GM19463 (cell line): Measurements from ENCODE around the gene WDR83.
"Not testable (repeated sequence)": the region's sequence is repeated elsewhere in the genome, so short reads cannot be mapped to it uniquely, and the experiment has no call there.

Experiments
- ATAC-seq: cut with Tn5 transposase; IDR thresholded peaks from one replicate; pipeline ENCODE4 v1.9.1; 2021; ENCODE audit warnings: mild to moderate bottlenecking, moderate library complexity; ENCODE audit not compliant: unreplicated experiment

Gene WDR83

GRCh38 chr19:12681074-12681987, 14.7 kb downstream of the WDR83 start, which contains the start of gene DHPS:
TSS of gene DHPS (minus strand) at chr19:12681880. CDS start at chr19:12681766, 114 bp downstream.
- ATAC-seq: peak; percentile 68

DNA sequence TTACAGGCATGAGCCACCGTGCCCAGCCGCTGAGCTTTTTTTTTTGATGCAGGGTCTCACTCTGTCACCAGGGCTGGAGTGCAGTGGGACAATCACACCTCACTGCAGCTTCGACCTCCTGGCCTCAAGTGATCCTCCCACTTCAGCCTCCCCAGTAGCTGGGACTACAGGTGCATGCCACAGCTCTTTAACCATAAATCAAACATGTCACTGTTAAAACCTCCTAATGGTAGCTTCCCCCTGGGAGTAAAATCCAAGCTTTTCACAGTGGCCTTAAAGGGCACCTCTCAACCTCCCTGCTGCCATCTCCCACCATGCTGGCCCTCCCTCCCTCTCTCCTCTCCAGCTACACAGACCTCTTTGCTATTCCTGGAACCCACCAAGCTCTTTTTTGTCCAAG, 19.2 kb downstream of the WDR83 start:
- ATAC-seq: no peak

DNA sequence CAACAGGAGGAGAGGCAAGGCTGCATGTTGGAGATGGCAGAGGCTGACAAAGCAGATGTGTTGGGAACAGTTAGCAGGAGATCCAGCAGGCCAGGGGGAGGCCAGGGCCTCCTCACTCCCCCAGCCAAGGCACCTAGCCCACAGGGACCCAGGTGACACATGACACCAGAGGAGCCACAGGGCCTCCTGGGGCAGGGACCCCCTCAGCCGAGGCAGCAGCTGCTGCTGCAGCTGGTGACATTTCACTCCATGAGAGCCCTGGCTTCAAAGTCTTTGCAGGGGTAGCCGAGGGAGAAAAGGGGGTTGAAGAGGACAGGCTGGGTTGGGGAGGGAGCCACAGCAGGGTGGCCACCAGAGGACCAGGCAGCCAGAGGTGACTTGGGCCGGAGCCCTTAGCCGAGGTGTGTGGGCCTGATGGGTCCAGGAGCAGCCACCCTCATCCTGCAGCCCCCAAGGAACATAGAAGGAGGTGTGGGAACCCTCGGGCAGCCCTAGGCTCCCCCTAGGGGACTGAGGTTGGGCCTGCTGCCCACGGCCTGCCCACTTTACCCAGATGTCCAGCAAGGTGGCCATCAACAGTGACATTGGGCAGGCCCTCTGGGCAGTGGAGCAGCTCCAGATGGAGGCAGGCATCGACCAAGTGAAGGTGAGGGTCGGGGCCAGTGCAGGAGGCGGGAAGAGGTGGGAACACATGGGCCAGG, 21.0 kb downstream of the WDR83 start, which contains the start of gene GNG14:
Gene GNG14 (plus strand): TSS at position 503 of the 701 bp plus-strand sequence. CDS start 51 bp downstream, at position 554.
- no peak for ATAC-seq

GRCh38 chr19:12689012-12689411, 22.4 kb downstream of the WDR83 start:
- ATAC-seq: no peak

- no peak for ATAC-seq
Observed at GRCh38 chr19:12689581-12690216, 23.1 kb downstream of the WDR83 start.

DNA sequence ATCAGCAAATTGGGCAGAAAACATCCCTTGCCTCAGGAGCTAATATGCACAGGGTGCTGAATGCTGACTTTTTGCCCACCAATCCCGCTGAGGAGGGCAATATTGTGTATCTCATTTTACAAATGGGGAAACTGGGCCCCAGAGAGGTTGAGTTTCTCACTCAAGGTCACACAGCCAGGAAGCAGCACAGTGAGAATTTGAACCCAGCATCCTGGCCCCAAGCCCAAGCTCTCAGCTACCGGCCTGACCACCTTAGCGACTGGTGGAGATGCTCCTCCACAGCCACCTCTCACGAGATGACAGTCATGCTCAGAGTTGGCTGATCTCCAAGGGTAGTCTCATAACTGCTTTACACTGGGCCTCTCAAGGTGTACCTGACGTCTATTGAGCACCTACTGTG, 26.4 kb downstream of the WDR83 start:
- no peak for ATAC-seq

DNA sequence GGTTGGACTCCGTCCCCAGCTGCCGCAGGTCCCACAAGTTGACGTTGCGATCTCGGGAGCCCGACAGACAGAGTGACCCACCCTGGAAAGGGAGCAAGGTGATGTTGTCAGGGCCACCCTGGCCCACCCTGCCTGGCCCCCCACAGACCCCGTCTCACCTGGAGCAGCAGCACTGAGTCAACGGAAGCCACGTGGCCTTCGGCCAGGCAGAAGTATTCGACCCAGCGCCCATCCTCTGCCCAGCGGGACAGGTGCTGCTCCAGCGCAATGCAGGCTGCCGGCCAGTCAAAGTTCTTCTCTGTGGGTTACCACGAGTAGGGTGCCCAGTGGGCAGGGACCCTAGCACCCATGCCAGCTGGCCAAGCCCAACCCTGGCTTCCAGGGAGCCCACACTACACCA, 28.0 kb downstream of the WDR83 start:
- no peak for ATAC-seq

DNA sequence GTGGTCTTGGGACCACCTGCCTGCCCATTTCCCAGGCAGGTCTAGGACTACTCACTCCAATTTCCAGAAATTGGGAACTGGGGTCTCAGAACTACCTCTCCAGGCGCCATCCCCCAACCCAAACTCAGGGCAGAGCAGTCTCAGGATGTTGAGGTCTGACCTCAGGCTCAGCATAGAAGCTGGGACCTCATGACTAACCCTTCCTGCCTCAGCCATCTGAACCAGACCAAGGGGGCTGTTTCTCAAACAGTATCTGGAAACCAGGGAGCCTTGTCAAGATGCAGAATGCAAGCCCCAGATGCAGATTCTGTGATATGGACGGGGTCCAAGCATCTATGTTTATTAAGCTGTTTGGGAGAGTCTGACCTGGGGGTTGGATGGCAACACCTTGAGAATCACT, 28.5 kb downstream of the WDR83 start:
- ATAC-seq: no peak

- ATAC-seq: no peak
Observed at GRCh38 chr19:12695514-12695913, 28.9 kb downstream of the WDR83 start.

- ATAC-seq: no peak
Observed at GRCh38 chr19:12695997-12696365, 29.4 kb downstream of the WDR83 start.

- no peak for ATAC-seq
Observed at GRCh38 chr19:12696366-12697335, 30.0 kb downstream of the WDR83 start, which contains the start of gene FBXW9. TSS of gene FBXW9 (minus strand) at chr19:12696631. CDS start at chr19:12696581, 50 bp downstream.

DNA sequence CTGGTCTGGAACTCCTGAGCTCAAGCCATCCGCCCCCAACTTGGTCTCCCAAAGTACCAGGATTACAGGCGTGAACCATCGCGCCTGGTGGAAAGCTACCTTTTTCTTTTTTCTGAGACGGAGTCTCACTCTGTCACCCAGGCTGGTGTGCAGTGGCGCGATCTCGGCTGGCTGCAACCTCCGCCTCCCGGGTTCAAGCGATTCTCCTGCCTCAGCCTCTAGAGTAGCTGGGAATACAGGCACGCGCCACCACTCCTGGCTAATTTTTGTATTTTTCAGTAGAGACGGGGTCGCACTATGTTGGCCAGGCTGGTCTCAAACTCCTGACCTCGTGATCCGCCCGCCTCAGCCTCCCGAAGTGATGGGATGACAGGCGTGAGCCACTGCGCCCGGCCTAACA, 30.8 kb downstream of the WDR83 start:
- ATAC-seq: not testable (repeated sequence)

DNA sequence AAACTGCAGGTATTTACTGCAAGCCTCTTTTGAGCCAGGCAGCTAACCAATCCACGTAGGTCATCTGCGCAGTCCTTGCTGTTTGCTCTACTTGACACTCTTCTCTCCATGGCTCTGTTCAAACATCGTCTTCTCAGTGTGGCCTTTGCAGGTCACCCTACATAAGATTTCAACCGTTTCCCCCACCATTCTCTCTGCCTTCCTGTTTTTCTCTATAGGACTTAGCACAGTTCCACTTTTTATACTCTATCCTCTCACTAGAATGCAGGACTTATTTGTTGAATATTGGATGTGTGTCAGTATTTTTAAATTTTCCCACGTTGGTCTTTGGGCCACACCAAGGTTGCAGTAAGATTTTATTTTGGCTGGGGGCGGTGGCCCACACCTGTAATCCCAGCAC, 31.5 kb downstream of the WDR83 start:
- ATAC-seq: no peak

GRCh38 chr19:12701596-12702282, 35.1 kb downstream of the WDR83 start:
- no peak for ATAC-seq

- no peak for ATAC-seq
Observed at GRCh38 chr19:12703046-12703445, 36.4 kb downstream of the WDR83 start.

DNA sequence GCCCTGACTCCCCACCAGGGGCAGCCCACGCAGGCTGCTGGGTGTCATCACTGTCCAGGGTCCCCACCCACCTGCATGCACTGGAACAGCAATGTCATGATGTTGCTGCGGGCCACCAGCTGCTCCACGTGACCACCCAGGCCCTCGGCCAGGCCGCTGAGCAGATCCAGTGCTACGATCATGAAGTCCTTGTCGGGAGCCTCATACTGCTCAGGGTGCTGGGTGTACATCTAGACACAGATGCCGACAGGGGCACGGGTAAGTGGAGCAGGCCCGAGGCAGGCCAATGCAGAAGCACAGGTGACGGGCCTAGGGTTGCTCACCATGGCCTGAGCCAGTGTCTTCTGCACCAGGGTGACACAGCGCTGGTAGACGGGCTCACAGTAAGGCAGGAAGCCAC, 38.6 kb downstream of the WDR83 start:
- no peak for ATAC-seq

DNA sequence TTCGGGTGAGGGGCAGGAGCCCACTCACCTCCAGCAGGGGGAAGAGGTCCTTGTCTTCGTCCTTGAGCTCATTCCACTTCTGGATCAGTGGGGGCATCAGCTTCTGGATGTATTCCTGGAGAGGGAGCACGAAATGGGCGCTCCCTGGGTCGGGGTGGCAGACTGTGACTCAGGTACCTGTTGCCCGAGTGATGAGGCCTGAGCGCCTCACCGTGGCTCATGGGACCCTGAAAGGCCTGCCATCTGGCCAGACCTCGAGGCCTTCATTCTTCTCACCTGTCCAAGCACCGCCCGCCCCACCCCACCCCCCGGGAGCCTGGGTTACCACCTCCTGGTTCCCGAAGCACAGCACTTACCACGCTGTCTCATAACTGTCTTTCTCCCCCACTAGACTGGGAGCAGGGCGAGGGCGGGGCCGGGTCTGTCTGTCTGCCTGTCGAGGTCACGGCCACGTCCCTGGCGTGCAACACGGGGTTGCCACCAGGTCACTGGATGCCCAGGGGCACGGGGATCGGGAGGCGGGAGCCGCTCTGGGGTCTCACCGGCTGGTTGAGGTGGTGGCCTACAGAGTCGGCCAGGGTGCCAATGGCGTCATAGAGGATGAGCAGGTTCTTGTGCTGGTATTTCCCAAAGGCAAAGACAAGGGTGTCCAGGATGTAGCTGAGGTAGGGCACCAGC, 39.2 kb downstream of the WDR83 start:
- ATAC-seq: no peak

DNA sequence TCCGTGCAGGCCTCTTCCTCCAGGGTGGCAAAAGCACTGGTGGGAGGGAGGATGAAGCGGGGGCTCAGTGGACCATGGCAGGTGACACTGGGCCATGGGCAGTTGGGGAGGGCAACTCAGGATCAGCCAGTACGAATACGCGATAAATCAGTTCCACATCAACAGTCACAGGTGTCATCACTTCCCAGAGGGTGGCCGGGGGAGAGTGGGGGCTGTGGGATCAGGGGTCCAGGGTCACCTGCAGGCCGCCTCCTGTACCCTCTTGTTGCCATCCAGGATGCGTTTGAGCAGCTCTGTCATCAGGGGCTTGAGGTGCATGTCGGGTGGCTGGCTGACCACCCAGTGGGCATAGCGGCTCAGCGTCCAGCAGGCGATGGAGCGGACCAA, 39.7 kb downstream of the WDR83 start:
- ATAC-seq: no peak

DNA sequence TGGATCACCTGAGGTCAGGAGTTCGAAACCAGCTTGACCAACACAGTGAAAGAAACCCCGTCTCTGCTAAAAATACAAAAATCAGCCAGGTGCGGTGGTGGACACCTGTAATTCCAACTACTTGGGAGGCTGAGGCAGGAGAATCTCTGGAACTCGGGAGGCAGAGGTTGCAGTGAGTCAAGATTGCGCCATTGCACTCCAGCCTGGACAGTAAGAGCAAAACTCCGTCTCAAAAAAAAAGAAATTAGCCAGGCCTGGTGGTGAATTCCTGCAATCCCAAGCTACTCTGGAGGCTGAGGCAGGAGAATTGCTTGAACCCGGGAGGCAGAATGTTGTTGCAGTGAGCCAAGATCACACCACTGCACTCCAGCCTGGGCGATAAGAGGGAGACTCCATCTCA, 42.0 kb downstream of the WDR83 start:
- ATAC-seq: no peak
